Natural killer cell treated with Interleukin-12 subunit alpha and Interleukin-12 subunit beta and Interleukin-15 and Interleukin-18, amount 100 ng/mL, for 72 hours (primary cell): ENCODE measurements around the gene GEMIN2. TPM values are rescaled to one million over a fixed set of nuclear protein-coding genes. Genes with fewer than 3 reads are reported as not detected.
"Not testable (repeated sequence)": the region's sequence is repeated elsewhere in the genome, so short reads cannot be mapped to it uniquely, and the experiment has no call there.

Source experiments
- ATAC-seq, 2 donors: fragments of 150-1000 bp; cut with Tn5 transposase in 1 of 2; sonication (Bioruptor Pico), chemical (Tn5 transposase) in 1 of 2; 2 replicates each; pipeline ENCODE4 v1.10.0; 2021
- DNase-seq: peaks from one replicate; pipeline ENCODE4 v3.0.0; 2022; ENCODE audit warnings: low spot score
- H3K27ac Mint-ChIP-seq, 2 donors: 1 replicate in 1 of 2; 2 replicates in 1 of 2; pipeline ENCODE4 v1.8.0; 2022; ENCODE audit warnings: mixed read lengths in 2 of 2, mild to moderate bottlenecking in 1 of 2, moderate library complexity in 1 of 2
- H3K27me3 Mint-ChIP-seq, 2 donors: 1 replicate in 1 of 2; 2 replicates in 1 of 2; pipeline ENCODE4 v1.8.0; 2022; ENCODE audit warnings: mixed read lengths in 2 of 2
- H3K36me3 Mint-ChIP-seq: one replicate; pipeline ENCODE4 v1.8.0; 2022; ENCODE audit warnings: mixed read lengths
- H3K4me1 Mint-ChIP-seq, 2 donors: 1 replicate in 1 of 2; 2 replicates in 1 of 2; pipeline ENCODE4 v1.8.0; 2022; ENCODE audit warnings: low read depth in 2 of 2, mixed read lengths in 2 of 2, mild to moderate bottlenecking in 1 of 2
- H3K4me3 Mint-ChIP-seq: one replicate; pipeline ENCODE4 v1.8.0; 2022; ENCODE audit warnings: mixed read lengths
- H3K9me3 Mint-ChIP-seq: 2 replicates; pipeline ENCODE4 v1.8.0; 2022; ENCODE audit warnings: mixed read lengths
- total RNA-seq, 2 donors: library from RNA; stranded (reverse); gene quantifications; one replicate each; pipeline ENCODE4 v1.2.3, GENCODE V29; 2022

The GEMIN2 gene
- total RNA-seq, 2 donors from 2014 or later, result 15.6 to 29.7 TPM

- H3K27ac Mint-ChIP-seq, H3K27me3 Mint-ChIP-seq, H3K4me3 Mint-ChIP-seq, H3K9me3 Mint-ChIP-seq, ATAC-seq, DNase-seq: not testable (repeated sequence)
- H3K36me3 Mint-ChIP-seq, result peaks cover 14% of the 10 kb centered on the region
- H3K4me1 Mint-ChIP-seq, result peaks cover 5 to 12% of the 10 kb centered on the region in 2 donors
These were observed 29.1 kb downstream of the GEMIN2 start for GRCh38 chr14:39143226-39143625.

GRCh38 chr14:39145266-39145966, 31.3 kb downstream of the GEMIN2 start:
- ATAC-seq, result no peak
- H3K27ac Mint-ChIP-seq, result no peak overlapping the region
- no peaks in the 10 kb centered on the region for H3K27me3 Mint-ChIP-seq
- DNase-seq, result no peak
- H3K36me3 Mint-ChIP-seq, result peaks cover 25% of the 10 kb centered on the region
- H3K4me1 Mint-ChIP-seq, result peaks cover 5 to 9% of the 10 kb centered on the region in 2 donors
- H3K9me3 Mint-ChIP-seq, result no peaks in the 10 kb centered on the region
- H3K4me3 Mint-ChIP-seq, result no peak overlapping the region

- H3K4me3 Mint-ChIP-seq, result no peak overlapping the region
- ATAC-seq (no peak), DNase-seq (no peak)
- H3K9me3 Mint-ChIP-seq, result no peaks in the 10 kb centered on the region
- H3K4me1 Mint-ChIP-seq, result no peaks in the 10 kb centered on the region
- H3K27me3 Mint-ChIP-seq, result no peaks in the 10 kb centered on the region
- H3K27ac Mint-ChIP-seq, result no peak overlapping the region
- H3K36me3 Mint-ChIP-seq, result peaks cover 9% of the 10 kb centered on the region
These were observed 40.6 kb downstream of the GEMIN2 start for GRCh38 chr14:39154594-39155189.

- Mint-ChIP-seq H3K36me3 (peaks cover 7% of the 10 kb centered on the region), H3K4me3 (no peak overlapping the region)
- DNase-seq, result no peak
These were observed 43.4 kb downstream of the GEMIN2 start for GRCh38 chr14:39157491-39157890.

GRCh38 chr14:39158222-39158858, 44.2 kb downstream of the GEMIN2 start:
- H3K27ac Mint-ChIP-seq, result no peak overlapping the region
- H3K36me3 Mint-ChIP-seq, result peaks cover 9% of the 10 kb centered on the region
- H3K27me3 Mint-ChIP-seq, result no peaks in the 10 kb centered on the region
- no peak overlapping the region for H3K4me3 Mint-ChIP-seq
- ATAC-seq (no peak), DNase-seq (no peak)
- peaks cover 15 to 19% of the 10 kb centered on the region in 2 donors for H3K4me1 Mint-ChIP-seq
- no peaks in the 10 kb centered on the region for H3K9me3 Mint-ChIP-seq

More at GRCh38 chr14:39157491-39157890, 43.4 kb downstream of the GEMIN2 start:
- no peak for ATAC-seq
- Mint-ChIP-seq H3K27me3 (no peaks in the 10 kb centered on the region), H3K27ac (no peak overlapping the region), H3K9me3 (no peaks in the 10 kb centered on the region), H3K4me1 (peaks cover 11 to 15% of the 10 kb centered on the region in 2 donors)

GRCh38 chr14:39160494-39160893, 46.4 kb downstream of the GEMIN2 start:
- ATAC-seq (no peak), DNase-seq (no peak)
- Mint-ChIP-seq H3K4me3 (no peak overlapping the region), H3K9me3 (no peaks in the 10 kb centered on the region), H3K36me3 (peaks cover 9% of the 10 kb centered on the region), H3K4me1 (peaks cover 20 to 22% of the 10 kb centered on the region in 2 donors), H3K27ac (no peak overlapping the region), H3K27me3 (no peaks in the 10 kb centered on the region)

DNA sequence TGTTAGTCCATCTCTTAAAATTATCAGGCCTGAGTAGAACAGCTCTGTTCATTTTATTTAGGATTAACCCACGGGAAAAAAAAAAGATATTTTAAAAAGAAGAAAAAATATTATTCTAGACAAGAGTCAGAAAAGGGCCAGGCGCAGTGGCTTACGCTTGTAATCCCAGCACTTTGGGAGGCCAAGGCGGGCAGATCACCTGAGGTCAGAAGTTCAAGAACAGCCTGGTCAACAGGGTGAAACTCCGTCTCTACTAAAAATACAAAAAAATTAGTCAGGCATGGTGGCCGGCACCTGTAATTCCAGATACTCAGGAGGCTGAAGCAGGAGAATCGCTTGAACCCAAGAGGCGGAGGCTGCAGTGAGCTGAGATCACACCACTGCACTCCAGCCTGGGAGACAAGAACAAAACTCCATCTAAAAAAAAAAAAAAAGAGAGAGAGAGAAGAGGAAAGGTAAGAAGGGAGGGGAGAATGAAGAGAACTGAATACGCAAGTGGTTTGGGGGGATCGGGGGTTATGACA, 53.7 kb downstream of the GEMIN2 start:
- Mint-ChIP-seq H3K4me3 (peak overlapping the region; percentile 97), H3K4me1 (peaks cover 31 to 41% of the 10 kb centered on the region in 2 donors), H3K36me3 (peaks cover 12% of the 10 kb centered on the region), H3K27ac (peak overlapping the region; percentile 98 to 99)
- not testable (repeated sequence) for DNase-seq, H3K9me3 Mint-ChIP-seq, H3K27me3 Mint-ChIP-seq, ATAC-seq

DNA sequence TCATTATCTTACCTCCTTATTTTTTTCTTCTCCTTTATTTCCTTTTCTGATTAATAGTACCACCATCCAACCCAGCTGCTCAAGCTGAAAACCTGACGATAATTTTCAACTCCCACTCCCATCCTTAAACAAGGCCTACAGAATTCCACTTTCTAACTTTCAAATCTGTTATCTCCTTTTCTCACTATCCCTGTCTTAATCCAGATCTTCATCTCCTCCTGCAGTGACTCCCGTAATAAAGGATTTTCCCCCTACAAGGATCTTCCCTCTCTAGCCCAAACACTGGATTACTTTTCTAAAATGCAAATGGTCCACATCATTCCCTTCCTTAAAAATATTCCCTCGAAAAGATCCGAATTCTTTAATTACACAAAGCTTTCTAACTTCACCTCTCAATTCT, 54.5 kb downstream of the GEMIN2 start:
- Mint-ChIP-seq H3K4me1 (peaks cover 30 to 40% of the 10 kb centered on the region in 2 donors), H3K27ac (peak overlapping the region; percentile 98 to 99), H3K9me3 (no peaks in the 10 kb centered on the region), H3K27me3 (no peaks in the 10 kb centered on the region), H3K4me3 (peak overlapping the region; percentile 97), H3K36me3 (peaks cover 11% of the 10 kb centered on the region)
- DNase-seq (no peak), ATAC-seq (no peak)

DNA sequence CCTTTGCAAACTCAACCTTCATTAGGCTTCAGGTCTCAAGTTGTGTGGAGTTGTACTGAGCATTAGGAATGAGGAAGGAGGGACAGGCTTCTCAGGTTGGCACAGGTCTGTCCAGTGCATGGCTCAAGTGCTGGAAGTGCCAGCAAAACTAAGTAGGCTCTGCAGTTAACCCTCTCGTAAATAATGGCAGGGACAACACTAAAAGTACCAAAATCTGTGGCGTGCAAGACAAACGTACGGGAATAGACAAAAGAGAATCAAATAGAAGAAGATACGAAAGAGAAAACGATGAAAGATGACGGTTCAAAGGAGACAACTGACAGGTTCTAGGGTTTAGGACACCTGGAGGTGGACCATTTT, 55.4 kb downstream of the GEMIN2 start:
- Mint-ChIP-seq H3K27me3 (no peaks in the 10 kb centered on the region), H3K4me1 (peaks cover 35 to 42% of the 10 kb centered on the region in 2 donors), H3K27ac (peak overlapping the region; percentile 98 to 99), H3K36me3 (peaks cover 11% of the 10 kb centered on the region), H3K4me3 (peak overlapping the region; percentile 97), H3K9me3 (no peaks in the 10 kb centered on the region)
- ATAC-seq (no peak), DNase-seq (no peak)

GRCh38 chr14:39173198-39173597, 59.1 kb downstream of the GEMIN2 start:
- no peak for DNase-seq
- ATAC-seq, result no peak
- Mint-ChIP-seq H3K36me3 (peaks cover 30% of the 10 kb centered on the region), H3K27ac (peak overlapping the region in 1 of 2 donors; percentile 94), H3K9me3 (no peaks in the 10 kb centered on the region), H3K4me3 (no peak overlapping the region), H3K27me3 (no peaks in the 10 kb centered on the region), H3K4me1 (peaks cover 38 to 51% of the 10 kb centered on the region in 2 donors)

DNA sequence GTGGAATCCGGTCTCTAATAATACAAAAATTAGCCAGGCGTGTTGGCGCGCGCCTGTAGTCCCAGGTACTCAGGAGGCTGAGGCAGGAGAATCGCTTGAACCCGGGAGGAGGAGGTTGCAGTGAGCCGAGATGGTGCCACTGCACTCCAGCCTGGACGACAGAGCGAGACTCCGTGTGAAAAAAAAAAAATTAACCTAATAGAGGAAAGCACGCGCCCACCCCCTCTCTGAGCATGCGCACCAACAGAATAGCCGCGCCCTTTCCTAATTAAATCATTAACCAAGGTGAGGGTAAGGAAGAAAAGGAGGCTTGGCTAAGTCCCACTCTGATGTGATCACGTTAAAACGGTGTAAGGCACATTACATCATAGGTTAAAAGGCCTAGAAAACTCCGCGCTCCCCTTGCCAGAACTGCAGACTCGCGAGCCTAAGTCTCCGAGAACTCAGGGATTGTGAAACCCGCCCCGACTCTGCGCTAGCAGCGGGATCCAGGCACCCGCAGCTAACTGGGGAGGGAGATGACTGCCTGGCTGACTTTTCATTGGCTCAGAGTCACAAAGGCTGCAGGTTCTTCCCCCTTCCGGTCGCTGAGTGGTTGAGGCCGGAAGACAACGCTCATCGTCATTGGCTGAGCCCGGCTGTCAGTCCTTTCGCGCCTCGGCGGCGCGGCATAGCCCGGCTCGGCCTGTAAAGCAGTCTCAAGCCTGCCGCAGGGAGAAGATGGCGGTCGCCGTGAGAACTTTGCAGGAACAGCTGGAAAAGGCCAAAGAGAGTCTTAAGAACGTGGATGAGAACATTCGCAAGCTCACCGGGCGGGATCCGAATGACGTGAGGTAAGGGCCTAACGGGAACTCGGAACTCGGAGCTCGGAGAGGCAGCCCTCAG, 60.7 kb downstream of the GEMIN2 start, which contains the start of gene PNN:
Gene PNN (plus strand): TSS at position 695 of the 885 bp plus-strand sequence. CDS start 26 bp downstream, at position 721.
- ATAC-seq (peak; percentile 96 to 97), DNase-seq (peak; percentile 98)
- Mint-ChIP-seq H3K36me3 (peaks cover 27% of the 10 kb centered on the region), H3K27me3 (no peaks in the 10 kb centered on the region), H3K9me3 (no peaks in the 10 kb centered on the region), H3K4me3 (peak within 1 kb of the TSS; percentile 87), H3K4me1 (peaks cover 33 to 42% of the 10 kb centered on the region in 2 donors), H3K27ac (peak within 1 kb of the TSS; percentile 94 to 100)

- Mint-ChIP-seq H3K36me3 (peaks cover 27% of the 10 kb centered on the region), H3K9me3 (no peaks in the 10 kb centered on the region), H3K4me3 (peak overlapping the region; percentile 87), H3K27ac (peak overlapping the region; percentile 94 to 100), H3K4me1 (peaks cover 26 to 36% of the 10 kb centered on the region in 2 donors), H3K27me3 (no peaks in the 10 kb centered on the region)
- peak; percentile 17 to 21 for ATAC-seq
- DNase-seq, result peak; percentile 71
These were observed 61.5 kb downstream of the GEMIN2 start for GRCh38 chr14:39175445-39176262.
